ENCODE data around the gene BNIP1. TPM values are rescaled to one million over a fixed set of nuclear protein-coding genes. Genes with fewer than 3 reads are reported as not detected.

BNIP1 gene
- total RNA-seq, 4 donors from 2014 or later = 6.6 to 10.7 (median 8.8) TPM

DNA sequence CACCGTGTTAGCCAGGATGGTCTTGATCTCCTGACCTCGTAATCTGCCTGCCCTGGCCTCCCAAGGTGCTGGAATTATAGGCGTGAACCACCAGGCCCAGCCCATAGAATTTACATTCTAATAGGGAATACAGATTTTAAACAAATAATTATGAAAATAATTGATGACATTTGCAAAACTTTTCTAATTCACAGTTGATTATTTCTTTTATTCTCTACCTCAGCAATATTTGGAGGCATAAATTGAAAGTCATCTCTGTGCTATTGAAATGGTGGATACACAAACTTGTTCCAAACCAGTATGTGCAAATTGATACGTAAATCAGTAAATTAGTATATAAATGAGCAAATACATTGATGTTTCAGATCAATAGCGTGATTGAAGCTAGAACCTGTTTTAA lies 8.2 kb downstream of the BNIP1 start:
- TF ChIP-seq, protein P1, sequence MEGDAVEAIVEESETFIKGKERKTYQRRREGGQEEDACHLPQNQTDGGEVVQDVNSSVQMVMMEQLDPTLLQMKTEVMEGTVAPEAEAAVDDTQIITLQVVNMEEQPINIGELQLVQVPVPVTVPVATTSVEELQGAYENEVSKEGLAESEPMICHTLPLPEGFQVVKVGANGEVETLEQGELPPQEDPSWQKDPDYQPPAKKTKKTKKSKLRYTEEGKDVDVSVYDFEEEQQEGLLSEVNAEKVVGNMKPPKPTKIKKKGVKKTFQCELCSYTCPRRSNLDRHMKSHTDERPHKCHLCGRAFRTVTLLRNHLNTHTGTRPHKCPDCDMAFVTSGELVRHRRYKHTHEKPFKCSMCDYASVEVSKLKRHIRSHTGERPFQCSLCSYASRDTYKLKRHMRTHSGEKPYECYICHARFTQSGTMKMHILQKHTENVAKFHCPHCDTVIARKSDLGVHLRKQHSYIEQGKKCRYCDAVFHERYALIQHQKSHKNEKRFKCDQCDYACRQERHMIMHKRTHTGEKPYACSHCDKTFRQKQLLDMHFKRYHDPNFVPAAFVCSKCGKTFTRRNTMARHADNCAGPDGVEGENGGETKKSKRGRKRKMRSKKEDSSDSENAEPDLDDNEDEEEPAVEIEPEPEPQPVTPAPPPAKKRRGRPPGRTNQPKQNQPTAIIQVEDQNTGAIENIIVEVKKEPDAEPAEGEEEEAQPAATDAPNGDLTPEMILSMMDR (IDR thresholded peaks at IDR 0.05; ENCODE audit: low read depth) = no peak

DNA sequence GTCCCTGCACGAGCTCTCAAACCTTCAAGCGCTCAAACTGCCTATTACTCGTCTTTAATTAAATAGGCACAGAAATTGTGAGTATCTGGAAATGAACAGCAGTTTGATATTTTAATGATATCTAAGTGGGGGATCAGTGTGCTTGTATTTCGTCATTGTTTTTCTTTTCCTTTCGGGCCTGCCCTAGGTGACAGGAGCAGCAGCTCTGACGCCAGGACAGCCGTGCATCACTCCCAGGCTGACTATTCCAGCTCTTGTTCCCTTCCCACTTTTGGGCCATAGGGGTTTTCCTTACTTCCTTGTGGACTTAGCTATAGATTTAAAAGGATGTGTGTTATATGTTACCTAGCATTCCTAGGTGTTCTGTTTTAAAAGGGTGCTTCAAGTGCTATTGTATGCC lies 9.5 kb downstream of the BNIP1 start:
- TF ChIP-seq, protein P1 (IDR thresholded peaks at IDR 0.05; ENCODE audit: low read depth) = no peak

DNA sequence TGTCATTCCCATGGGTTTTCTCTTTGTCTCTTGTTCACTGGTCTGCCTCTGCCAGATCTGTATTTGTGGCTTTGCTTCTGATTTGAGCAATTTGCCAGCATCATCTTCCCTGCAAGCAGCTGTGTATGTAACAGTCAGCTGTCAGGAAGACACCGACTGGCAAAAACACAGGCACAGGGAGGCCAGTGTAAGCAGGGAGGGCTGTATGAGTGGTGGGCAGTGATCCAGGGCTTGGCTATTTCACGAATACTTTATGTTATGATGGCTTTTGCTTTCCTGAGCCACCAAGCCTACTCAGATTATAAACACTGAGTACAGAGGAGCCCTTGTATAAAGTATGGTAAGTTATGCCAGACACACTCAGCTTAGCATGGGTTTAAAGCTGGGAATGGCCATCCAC lies 11.6 kb downstream of the BNIP1 start:
- TF ChIP-seq, protein P1 (IDR thresholded peaks at IDR 0.05; ENCODE audit: low read depth) = no peak

DNA sequence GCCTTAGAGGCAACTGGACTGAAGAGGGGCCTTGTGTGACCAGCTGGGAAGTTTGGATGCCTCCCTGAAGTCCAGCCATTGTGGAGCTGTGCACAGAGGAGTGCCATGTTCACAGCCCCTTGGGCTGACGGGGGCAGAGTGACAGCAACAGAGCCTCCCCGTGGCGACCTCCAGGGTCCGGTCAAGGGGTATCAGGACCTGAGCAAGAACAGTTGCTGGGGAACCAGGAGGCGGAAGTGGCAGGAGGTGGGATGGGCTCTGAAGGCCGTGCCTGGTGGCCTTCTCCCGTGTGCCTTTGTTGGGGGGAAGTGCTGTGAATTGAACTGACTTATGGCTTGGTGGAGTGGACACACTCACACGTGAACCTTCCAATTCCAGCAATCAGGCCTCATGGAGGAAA lies 14.0 kb downstream of the BNIP1 start:
- TF ChIP-seq, protein P1 (IDR thresholded peaks at IDR 0.05; ENCODE audit: low read depth) = no peak

DNA sequence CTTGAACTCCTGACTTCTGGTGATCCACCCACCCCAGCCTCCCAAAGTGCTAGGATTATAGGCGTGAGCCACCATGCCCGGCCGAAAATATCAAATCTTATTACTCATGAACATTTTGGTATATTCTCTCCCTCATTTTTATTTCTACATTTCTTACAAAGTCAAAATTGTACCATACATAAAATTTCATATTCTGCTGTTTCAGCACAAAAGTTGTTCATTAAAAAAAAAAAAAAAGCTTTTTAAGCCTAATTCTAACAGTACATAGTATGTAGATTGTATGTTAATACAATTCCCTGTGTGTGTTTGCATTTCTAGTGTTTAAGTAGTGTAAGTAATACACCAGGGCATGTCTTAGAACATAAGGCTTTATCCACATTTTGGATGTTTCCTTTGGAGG lies 14.9 kb downstream of the BNIP1 start:
- TF ChIP-seq, protein P1 (IDR thresholded peaks at IDR 0.05; ENCODE audit: low read depth) = no peak

DNA sequence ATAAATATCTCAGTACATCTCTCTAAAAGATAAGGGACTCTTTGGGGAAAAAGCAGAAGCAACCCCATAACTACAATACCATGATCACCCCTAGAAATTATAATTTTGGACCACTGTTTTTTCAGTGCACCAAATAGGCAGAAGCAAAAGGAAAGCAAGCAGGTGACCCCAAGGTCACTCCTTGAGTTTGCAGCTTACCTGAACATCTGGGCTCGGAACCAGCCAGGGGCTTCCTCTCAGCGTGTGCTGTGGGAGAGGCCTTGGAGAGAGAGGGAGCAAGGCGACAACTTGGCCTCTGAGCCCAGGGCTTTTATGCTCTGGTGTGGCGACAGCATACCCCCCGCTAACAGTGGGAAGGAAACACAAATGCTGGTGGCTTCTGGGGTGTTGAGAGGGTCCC lies 16.8 kb downstream of the BNIP1 start:
- TF ChIP-seq, protein P1 (IDR thresholded peaks at IDR 0.05; ENCODE audit: low read depth) = no peak

DNA sequence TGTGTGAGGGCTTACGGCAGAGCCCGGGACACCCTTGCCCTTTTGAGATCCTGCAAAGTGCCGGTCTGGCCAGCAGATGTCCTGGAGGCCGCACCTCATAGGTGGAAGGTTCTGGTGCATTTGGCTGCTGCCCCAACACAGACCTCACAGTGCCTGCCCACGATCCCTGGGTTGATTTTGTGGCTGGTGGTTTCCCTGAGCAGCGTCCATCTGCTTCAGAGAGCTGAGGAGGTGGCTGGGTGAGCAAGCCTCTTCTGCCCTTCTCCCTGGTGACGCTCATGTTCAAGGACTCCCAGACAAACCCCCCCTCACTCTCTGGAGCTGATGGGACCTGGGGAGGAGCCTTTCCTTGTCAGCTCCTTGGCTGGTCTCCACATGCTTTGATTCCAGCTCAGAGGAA lies 18.9 kb downstream of the BNIP1 start:
- TF ChIP-seq, protein P1 (IDR thresholded peaks at IDR 0.05; ENCODE audit: low read depth) = no peak

Measured in subcutaneous adipose tissue (tissue), 4 donors.